NB4 (cell line): ENCODE measurements around the gene PRPS1.

Experiments
- CTCF ChIP-seq: IDR thresholded peaks from one replicate; pipeline ENCODE4 v1.5.1; 2012; ENCODE audit warnings: low read depth, low read length
- POLR2A ChIP-seq: IDR thresholded peaks from 2 replicates; pipeline ENCODE4 v1.6.1; 2011; ENCODE audit warnings: mild to moderate bottlenecking; ENCODE audit not compliant: insufficient read length; ENCODE audit errors: extremely low read depth

- TF ChIP-seq CTCF, result no peak
- TF ChIP-seq POLR2A, result no peak
Measured at GRCh38 chrX:107610667-107611066, 17.6 kb upstream of the PRPS1 start.
